ENCODE measurements around the gene YAE1. TPM values are rescaled to one million over a fixed set of nuclear protein-coding genes. Genes with fewer than 3 reads are reported as not detected.

YAE1 gene
- total RNA-seq, 3 donors from 2014 or later: 14.4 to 34.7 (median 24.6) TPM

DNA sequence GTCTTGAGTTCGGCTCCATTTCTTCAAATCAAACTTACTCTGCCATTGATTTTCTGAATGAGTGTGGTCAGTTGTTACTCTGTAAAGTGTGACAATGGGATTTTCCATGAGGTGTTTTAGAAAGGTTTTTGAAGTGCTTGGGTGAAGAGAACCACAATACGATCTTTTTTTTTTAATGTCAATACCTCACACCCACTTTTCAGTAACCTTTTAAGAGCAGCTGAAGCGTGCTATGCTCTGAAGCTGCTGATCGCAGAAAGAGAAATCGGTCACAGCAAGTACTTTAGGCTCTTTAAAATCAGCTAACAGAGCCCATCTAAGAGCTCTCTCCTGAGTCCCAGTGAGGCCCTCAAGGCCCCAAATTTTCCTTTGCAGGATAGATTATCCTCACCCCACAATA, 34.4 kb upstream of the YAE1 start:
- no peak for TF ChIP-seq POLR2A (IDR thresholded peaks at IDR 0.05)
- TF ChIP-seq, protein P1, sequence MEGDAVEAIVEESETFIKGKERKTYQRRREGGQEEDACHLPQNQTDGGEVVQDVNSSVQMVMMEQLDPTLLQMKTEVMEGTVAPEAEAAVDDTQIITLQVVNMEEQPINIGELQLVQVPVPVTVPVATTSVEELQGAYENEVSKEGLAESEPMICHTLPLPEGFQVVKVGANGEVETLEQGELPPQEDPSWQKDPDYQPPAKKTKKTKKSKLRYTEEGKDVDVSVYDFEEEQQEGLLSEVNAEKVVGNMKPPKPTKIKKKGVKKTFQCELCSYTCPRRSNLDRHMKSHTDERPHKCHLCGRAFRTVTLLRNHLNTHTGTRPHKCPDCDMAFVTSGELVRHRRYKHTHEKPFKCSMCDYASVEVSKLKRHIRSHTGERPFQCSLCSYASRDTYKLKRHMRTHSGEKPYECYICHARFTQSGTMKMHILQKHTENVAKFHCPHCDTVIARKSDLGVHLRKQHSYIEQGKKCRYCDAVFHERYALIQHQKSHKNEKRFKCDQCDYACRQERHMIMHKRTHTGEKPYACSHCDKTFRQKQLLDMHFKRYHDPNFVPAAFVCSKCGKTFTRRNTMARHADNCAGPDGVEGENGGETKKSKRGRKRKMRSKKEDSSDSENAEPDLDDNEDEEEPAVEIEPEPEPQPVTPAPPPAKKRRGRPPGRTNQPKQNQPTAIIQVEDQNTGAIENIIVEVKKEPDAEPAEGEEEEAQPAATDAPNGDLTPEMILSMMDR (IDR thresholded peaks at IDR 0.05): no peak
- TF ChIP-seq POLR2AphosphoS5 (IDR thresholded peaks at IDR 0.05): no peak
- H3K4me3 ChIP-seq: no peak overlapping the region
- DNase-seq (ENCODE audit: low spot score in 2 of 2): no peak
- H3K36me3 ChIP-seq: no peaks in the 10 kb centered on the region
- H3K27ac ChIP-seq: no peak overlapping the region
- no peaks in the 10 kb centered on the region for H3K4me1 ChIP-seq
- no peaks in the 10 kb centered on the region for H3K27me3 ChIP-seq
- intact Hi-C loops (cut with DNase I; ENCODE audit: low total_unique reads): no loop called here
- no peaks in the 10 kb centered on the region for H3K9me3 ChIP-seq

DNA sequence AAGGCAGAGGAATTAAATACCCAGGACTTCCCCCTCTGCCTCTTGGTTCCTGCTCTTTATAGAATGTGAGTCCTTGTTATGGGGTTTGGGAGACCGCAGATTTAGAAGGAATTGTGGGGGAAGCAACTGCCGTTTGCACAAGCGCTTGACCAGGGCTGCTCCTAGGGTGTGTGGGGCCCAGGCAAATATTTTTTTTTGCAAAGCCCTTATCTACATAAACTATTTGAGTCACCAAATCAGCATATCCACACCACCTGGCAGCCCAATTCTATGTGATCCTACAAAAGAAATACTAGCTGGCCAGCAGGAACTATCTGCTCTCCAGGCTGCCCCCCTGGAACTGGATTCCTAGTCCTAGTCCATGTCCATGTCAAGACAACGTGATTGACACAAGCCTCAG, 33.4 kb upstream of the YAE1 start:
- TF ChIP-seq, protein P1 (IDR thresholded peaks at IDR 0.05): no peak
- no peak for TF ChIP-seq POLR2A (IDR thresholded peaks at IDR 0.05)
- no peak for TF ChIP-seq POLR2AphosphoS5 (IDR thresholded peaks at IDR 0.05)
- H3K27me3 ChIP-seq: no peaks in the 10 kb centered on the region
- no peak overlapping the region for H3K27ac ChIP-seq
- intact Hi-C loops (cut with DNase I; ENCODE audit: low total_unique reads): no loop called here
- no peak for DNase-seq (ENCODE audit: low spot score in 2 of 2)
- H3K36me3 ChIP-seq: no peaks in the 10 kb centered on the region
- no peak overlapping the region for H3K4me3 ChIP-seq
- no peaks in the 10 kb centered on the region for H3K9me3 ChIP-seq
- H3K4me1 ChIP-seq: no peaks in the 10 kb centered on the region

DNA sequence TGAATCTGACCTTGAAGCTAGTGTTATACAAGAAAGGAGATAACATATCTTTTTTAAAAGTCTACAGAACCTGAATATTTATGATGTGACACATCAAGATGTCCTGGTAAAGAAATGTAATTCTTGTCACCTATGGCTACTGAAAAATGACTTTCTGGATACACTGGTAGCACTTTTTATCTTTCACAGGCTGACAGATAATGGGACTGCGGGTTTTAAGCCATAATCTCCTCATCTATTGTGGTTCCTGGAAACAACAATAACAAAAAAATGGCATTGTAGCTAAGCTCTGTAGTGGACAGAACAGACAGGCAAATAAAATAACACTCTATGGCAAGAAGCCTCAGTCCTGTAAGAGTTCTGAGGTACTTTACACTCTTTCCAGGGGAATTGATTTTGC, 31.6 kb upstream of the YAE1 start:
- DNase-seq (ENCODE audit: low spot score in 2 of 2): no peak
- H3K4me1 ChIP-seq: no peaks in the 10 kb centered on the region
- intact Hi-C loops (cut with DNase I; ENCODE audit: low total_unique reads): no loop called here
- no peaks in the 10 kb centered on the region for H3K9me3 ChIP-seq
- H3K4me3 ChIP-seq: no peak overlapping the region
- TF ChIP-seq, protein P1 (IDR thresholded peaks at IDR 0.05): no peak
- TF ChIP-seq POLR2AphosphoS5 (IDR thresholded peaks at IDR 0.05): no peak
- no peak for TF ChIP-seq POLR2A (IDR thresholded peaks at IDR 0.05)
- no peaks in the 10 kb centered on the region for H3K27me3 ChIP-seq
- H3K27ac ChIP-seq: no peak overlapping the region
- no peaks in the 10 kb centered on the region for H3K36me3 ChIP-seq

- H3K27me3 ChIP-seq: no peaks in the 10 kb centered on the region
- H3K36me3 ChIP-seq: no peaks in the 10 kb centered on the region
- no peaks in the 10 kb centered on the region for H3K4me1 ChIP-seq
- DNase-seq (ENCODE audit: low spot score in 2 of 2): no peak
- intact Hi-C loops (cut with DNase I; ENCODE audit: low total_unique reads): no loop called here
- H3K4me3 ChIP-seq: no peak overlapping the region
- H3K27ac ChIP-seq: no peak overlapping the region
- no peak for TF ChIP-seq POLR2AphosphoS5 (IDR thresholded peaks at IDR 0.05)
- TF ChIP-seq POLR2A (IDR thresholded peaks at IDR 0.05): no peak
- TF ChIP-seq, protein P1 (IDR thresholded peaks at IDR 0.05): no peak
- no peaks in the 10 kb centered on the region for H3K9me3 ChIP-seq
These were observed 31.1 kb upstream of the YAE1 start for GRCh38 chr7:39535064-39535463.

DNA sequence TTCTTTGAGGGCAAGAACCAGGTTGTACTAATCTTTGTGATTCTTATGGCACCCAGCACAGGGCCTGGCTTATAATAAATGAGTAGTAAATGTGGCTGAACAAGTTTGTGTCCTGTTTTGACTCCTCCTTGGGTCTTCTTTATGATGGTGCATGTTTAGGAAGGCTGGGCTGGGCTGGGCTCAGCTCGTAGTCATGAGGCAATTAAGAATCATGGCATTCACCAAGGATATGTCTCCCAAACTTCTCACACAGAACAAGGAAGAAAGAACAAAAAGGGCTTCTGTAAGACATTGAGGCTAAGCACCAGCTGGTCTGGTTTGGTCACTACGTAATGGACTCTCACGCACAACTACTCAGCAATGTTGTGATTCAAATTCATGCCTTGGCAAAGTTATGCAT, 30.5 kb upstream of the YAE1 start:
- Histone ChIP-seq H3K36me3 (no peaks in the 10 kb centered on the region), H3K4me3 (no peak overlapping the region), H3K27ac (no peak overlapping the region), H3K4me1 (no peaks in the 10 kb centered on the region), H3K9me3 (no peaks in the 10 kb centered on the region), H3K27me3 (no peaks in the 10 kb centered on the region)
- intact Hi-C loops (cut with DNase I; ENCODE audit: low total_unique reads): no loop called here
- TF ChIP-seq POLR2A (IDR thresholded peaks at IDR 0.05): no peak
- DNase-seq (ENCODE audit: low spot score in 2 of 2): no peak

GRCh38 chr7:39536951-39537350, 29.3 kb upstream of the YAE1 start:
- DNase-seq (ENCODE audit: low spot score in 2 of 2): no peak
- Histone ChIP-seq H3K27me3 (no peaks in the 10 kb centered on the region), H3K36me3 (no peaks in the 10 kb centered on the region), H3K4me3 (no peak overlapping the region), H3K4me1 (no peaks in the 10 kb centered on the region), H3K9me3 (no peaks in the 10 kb centered on the region), H3K27ac (no peak overlapping the region)
- TF ChIP-seq, protein P1 (IDR thresholded peaks at IDR 0.05): no peak
- TF ChIP-seq POLR2AphosphoS5 (IDR thresholded peaks at IDR 0.05) (no peak), POLR2A (IDR thresholded peaks at IDR 0.05) (no peak)
- intact Hi-C loops (cut with DNase I; ENCODE audit: low total_unique reads): no loop called here

All from breast epithelium (tissue), 4 donors.